ENCODE data around the gene TADA2B.

The TADA2B gene

GRCh38 chr4:7019367-7019766, 23.8 kb upstream of the TADA2B start:
- DNase-seq, result no peak

DNA sequence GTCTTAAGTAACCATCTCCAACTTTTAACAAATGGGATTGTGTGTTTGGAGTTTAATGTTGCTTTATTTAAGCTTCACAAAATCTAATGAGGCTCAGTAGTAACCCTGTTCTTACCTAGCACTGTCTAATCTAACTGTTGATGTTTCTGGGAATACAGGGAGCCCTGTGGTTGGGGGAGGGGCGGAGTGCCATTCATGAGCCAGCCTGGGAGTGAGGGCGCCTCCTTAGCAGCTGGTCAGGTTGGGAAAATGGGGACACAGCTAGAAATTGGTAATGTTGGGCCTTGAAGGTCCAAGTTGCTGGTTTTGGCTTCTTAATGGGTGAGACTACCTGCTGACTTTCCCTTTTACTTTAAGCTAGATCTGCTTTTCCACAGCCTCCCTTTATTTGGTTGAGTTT, 22.9 kb upstream of the TADA2B start:
- no peak for DNase-seq

DNA sequence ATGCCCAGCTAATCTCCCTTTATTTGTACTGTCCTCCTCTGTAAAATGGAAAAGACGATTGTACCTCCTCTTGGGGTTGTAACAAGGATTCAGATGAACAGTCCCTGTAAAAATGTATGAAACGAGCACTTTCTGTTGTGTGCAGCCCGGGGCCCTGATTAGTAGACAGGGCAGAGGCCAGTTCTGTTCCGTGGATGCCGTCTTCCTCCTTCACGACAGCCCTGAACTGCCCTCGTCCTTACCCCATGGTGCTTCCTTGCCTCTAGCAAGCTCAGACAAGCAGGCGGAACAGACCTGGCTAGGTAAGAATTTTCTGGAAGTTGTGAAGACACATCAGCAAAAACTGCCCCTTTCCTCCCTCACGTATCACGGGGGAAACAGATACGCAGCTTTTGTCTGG, 22.3 kb upstream of the TADA2B start:
- DNase-seq, result no peak

DNA sequence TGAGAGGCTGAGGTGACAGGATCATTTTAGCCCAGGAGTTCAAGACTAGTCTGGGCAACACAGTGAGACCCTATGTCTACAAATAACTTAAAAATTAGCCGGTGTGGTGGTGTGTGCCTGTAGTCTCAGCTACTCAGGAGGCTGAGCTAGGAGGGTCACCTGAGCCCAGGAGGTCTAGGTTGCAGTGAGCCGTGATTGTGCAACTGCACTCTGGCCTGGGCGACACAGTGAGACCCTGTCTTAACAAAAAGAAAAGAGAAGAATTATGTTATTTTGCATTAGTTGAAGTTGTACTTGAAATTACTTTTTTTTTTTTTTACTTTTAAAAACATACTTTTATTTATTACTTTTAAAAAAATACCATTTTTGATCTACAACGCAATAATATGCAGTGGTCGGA, 21.8 kb upstream of the TADA2B start:
- no peak for DNase-seq

DNA sequence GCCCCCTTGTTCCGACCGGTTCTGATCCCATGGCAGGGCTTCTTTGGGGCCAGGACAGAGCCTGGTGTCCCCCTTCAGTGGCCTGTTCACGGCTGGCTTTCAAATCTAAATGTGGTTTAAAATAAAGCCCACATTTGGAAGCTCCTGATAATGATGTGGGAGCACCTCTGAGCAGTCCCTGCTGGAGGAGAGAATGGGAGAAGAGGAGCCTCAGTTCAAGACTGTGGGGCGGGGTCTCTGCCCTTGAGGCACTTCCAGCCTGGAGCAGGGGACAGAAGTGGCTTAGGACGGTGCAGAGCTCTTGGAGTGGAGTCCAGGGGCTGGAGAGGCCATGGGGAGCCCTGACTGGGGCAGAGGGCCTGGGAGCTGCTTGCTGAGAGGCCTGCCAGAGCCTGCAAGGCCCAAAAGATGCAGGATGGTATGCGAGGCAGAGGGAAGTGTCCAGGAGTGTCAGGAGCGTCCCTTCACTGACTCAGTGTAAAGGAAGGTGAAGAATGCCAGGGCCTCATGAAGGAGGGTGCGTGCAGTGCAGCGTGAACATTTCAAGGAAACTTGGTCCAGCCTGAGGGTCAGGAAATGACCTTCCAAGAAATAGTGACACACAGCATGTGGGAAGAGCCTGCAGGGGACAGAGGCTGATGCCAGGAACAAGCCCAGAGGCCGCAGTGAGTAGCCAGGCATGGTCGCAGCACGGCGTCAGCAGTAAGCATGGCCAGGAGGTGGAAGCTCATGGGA, 21.1 kb upstream of the TADA2B start:
- no peak for DNase-seq

GRCh38 chr4:7023486-7023885, 19.7 kb upstream of the TADA2B start:
- no peak for DNase-seq

- DNase-seq, result no peak
Observed at GRCh38 chr4:7023901-7024300, 19.3 kb upstream of the TADA2B start.

GRCh38 chr4:7024336-7024890, 18.8 kb upstream of the TADA2B start:
- DNase-seq, result no peak

DNA sequence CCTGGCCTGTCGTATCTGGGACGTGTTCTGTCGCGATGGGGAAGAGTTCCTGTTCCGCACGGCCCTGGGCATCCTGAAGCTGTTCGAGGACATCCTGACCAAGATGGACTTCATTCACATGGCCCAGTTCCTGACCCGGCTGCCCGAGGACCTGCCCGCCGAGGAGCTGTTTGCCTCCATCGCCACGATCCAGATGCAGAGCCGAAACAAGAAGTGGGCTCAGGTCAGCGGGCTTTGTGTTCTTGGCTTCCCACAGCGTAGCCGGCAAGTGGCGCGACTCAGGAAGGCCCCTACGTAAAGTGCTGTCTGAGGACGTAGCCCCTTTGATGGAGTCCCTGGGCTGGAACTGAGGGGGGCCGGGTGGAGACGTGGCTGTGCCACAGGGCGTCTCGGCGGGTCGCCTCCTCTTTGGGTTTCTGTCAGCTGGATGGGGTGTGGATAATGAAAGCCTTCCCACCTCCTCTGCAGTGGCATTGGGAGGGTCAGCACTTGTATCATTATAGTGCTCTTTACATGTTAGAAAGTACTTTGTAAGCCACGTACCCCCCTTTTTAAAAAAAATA, 18.1 kb upstream of the TADA2B start:
- DNase-seq, result no peak

DNA sequence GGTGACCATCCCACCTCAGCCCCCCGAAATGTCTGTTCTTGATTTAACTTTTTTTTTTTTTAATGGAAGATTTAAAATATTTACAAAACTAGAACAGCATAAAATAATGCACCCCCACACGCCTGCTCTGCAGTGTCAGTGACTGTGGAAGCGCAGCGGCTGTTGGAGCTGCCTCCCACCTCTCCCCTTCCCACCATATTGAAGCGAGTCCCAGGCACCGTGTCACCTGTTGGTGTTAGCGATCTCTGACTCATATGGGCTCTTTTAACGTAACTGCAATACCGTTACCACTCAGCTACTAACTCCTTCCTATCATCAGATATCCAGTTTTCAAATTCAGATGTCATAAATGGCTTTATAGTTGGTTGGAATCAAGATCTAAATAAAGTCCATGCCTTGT, 17.1 kb upstream of the TADA2B start:
- no peak for DNase-seq

- DNase-seq, result no peak
Observed at GRCh38 chr4:7027284-7027683, 15.9 kb upstream of the TADA2B start.

GRCh38 chr4:7027913-7028312, 15.3 kb upstream of the TADA2B start:
- no peak for DNase-seq

- no peak for DNase-seq
Observed at GRCh38 chr4:7029212-7029611, 14.0 kb upstream of the TADA2B start.

DNA sequence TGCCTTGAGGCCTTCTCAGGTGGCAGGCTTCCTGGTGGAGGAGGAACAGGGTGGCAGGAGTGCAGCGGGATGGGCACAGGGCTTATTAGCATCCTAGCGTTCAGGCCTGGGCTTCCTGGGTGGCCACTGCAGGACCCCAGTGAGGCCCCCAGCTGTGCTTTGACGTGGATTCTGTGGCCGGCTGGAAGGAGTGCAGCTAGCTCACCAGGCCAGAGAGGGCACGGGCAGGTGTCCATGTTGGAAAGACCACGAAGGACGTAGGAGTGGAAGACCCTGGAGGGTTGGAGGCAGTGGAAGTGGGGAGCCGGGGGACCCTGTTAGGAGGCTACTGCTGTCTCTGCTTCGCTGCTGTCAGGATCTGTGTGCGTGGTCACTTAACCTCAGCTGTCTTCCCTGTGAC, 13.3 kb upstream of the TADA2B start:
- DNase-seq, result no peak

DNA sequence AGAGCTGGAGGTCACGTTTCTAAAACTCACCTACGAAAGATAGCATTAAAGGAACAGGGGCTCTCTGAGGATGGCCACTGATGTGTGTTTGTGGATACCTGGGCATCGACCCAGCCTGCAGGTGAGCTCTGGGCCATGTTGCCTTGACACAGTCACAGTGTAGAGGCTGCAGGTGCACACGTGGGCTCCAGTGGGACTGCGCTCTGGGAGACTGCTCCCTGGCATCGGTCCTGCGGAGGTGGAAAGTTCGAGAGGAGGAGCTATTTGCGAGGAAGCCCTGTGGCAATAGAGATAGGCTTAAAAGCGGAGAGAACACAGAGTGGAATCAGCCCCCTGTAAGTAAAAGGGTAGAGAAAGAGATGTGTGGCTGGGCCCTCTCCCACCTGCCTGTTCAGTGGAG, 12.3 kb upstream of the TADA2B start:
- no peak for DNase-seq

GRCh38 chr4:7031558-7032449, 11.4 kb upstream of the TADA2B start:
- no peak for DNase-seq

GRCh38 chr4:7032596-7032995, 10.6 kb upstream of the TADA2B start:
- no peak for DNase-seq

- no peak for DNase-seq
Observed at GRCh38 chr4:7034262-7035081, 8.7 kb upstream of the TADA2B start.

GRCh38 chr4:7037425-7037824, 5.7 kb upstream of the TADA2B start:
- DNase-seq, result no peak

DNA sequence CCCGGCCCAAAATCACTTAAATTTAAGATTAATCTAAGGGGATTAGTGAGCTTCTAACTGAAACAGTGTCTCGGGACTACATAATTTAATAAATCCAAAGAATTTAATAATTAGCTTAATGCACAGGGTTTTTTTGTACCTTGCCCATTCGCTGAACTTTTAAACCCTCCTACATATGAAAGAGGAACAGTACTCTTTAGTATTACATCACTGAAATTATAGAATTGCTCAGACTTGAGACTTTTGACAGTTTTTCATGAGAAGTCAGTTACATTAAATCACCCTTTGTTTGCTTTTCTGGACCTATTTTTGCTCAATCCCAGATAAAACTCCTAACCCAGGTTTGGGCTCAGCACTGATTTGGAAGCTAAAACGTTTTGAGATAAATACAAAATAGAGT, 2.4 kb upstream of the TADA2B start:
- DNase-seq, result no peak

DNA sequence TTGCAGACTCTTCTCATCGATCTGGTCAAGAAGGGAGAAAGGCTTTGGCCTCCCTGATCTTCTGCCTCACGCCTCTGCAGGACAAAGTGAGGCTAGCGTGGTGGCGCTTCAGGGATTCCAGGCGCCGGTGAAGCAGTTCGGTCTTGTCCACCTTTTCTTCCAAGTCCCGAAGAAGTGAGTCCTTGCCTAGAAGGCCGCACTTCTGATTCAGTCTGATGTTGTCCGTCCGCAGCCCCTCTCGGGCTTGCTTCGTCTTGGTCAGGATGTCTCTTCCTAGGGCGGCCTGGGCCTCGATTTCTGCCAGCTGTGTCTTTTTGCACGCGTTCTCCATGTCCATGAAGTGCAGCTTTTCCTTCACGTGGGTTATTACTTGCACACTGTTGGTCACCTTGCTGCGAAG, 1.9 kb upstream of the TADA2B start:
- DNase-seq, result no peak

- DNase-seq, result no peak
Observed at GRCh38 chr4:7041801-7042502, 1.2 kb upstream of the TADA2B start.
